ENCODE results near the gene RSAD2.
A peak's percentile ranks its signal among the peaks of the same experiment; 100 is the strongest.
"Not testable (repeated sequence)": the region's sequence is repeated elsewhere in the genome, so short reads cannot be mapped to it uniquely, and the experiment has no call there.

Gene RSAD2

GRCh38 chr2:6930923-6931647 lies 53.5 kb downstream of the RSAD2 start:
- Mint-ChIP-seq H3K27me3 (peaks cover 0 to 5% of the 10 kb centered on the region in 2 donors), H3K4me3 (no peak overlapping the region)

GRCh38 chr2:6931753-6932152 lies 54.2 kb downstream of the RSAD2 start:
- peaks cover 3 to 7% of the 10 kb centered on the region in 2 donors for H3K36me3 Mint-ChIP-seq
- no peak overlapping the region for H3K27ac Mint-ChIP-seq
- H3K4me3 Mint-ChIP-seq = no peak overlapping the region
- peaks cover 0 to 5% of the 10 kb centered on the region in 2 donors for H3K27me3 Mint-ChIP-seq
- ATAC-seq (replicated peaks) (no peak), DNase-seq (no peak)
- H3K9me3 Mint-ChIP-seq = peaks cover 6 to 11% of the 10 kb centered on the region in 2 donors
- H3K4me1 Mint-ChIP-seq = peaks cover 11 to 15% of the 10 kb centered on the region in 2 donors

More at GRCh38 chr2:6930923-6931647, 53.5 kb downstream of the RSAD2 start:
- Mint-ChIP-seq H3K4me1 (peaks cover 11 to 15% of the 10 kb centered on the region in 2 donors), H3K27ac (no peak overlapping the region), H3K36me3 (peaks cover 3 to 7% of the 10 kb centered on the region in 2 donors), H3K9me3 (peaks cover 6 to 11% of the 10 kb centered on the region in 2 donors)
- DNase-seq (no peak), ATAC-seq (replicated peaks) (no peak)

GRCh38 chr2:6932206-6932605 lies 54.6 kb downstream of the RSAD2 start:
- peaks cover 11 to 15% of the 10 kb centered on the region in 2 donors for H3K4me1 Mint-ChIP-seq
- ATAC-seq (replicated peaks) = no peak
- H3K27ac Mint-ChIP-seq = no peak overlapping the region
- no peak overlapping the region for H3K4me3 Mint-ChIP-seq
- peaks cover 0 to 5% of the 10 kb centered on the region in 2 donors for H3K27me3 Mint-ChIP-seq
- no peak for DNase-seq
- peaks cover 6 to 11% of the 10 kb centered on the region in 2 donors for H3K9me3 Mint-ChIP-seq
- peaks cover 3 to 7% of the 10 kb centered on the region in 2 donors for H3K36me3 Mint-ChIP-seq

- Mint-ChIP-seq H3K27ac (no peak overlapping the region), H3K4me3 (no peak overlapping the region), H3K27me3 (peaks cover 0 to 5% of the 10 kb centered on the region in 2 donors), H3K9me3 (peaks cover 6 to 11% of the 10 kb centered on the region in 2 donors), H3K36me3 (peaks cover 3 to 7% of the 10 kb centered on the region in 2 donors), H3K4me1 (peaks cover 11 to 15% of the 10 kb centered on the region in 2 donors)
- DNase-seq (no peak), ATAC-seq (replicated peaks) (no peak)
Measured at GRCh38 chr2:6932828-6933227, 55.3 kb downstream of the RSAD2 start.

DNA sequence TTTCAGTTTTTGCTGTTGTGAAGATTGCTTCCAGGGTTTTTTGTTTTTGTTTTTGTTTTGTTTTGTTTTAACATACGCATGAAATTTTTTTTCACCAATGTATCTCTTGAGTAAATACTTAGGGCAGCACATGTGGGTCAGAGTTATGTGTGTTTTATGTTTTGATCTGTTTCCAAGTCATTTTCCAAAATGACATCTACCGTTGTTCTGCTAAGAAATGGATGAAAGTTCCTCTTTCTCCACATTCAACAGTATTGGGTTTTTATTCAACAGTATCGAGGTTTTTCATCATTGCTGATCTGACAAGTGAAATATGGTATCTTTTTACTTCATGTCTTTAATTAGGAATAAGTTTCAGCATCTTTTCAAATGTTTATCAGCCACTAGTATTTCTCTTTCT lies 56.3 kb downstream of the RSAD2 start:
- H3K4me3 Mint-ChIP-seq = no peak overlapping the region
- no peak for DNase-seq
- peaks cover 4 to 5% of the 10 kb centered on the region in 2 donors for H3K9me3 Mint-ChIP-seq
- ATAC-seq (replicated peaks) = no peak
- H3K4me1 Mint-ChIP-seq = peaks cover 11 to 15% of the 10 kb centered on the region in 2 donors
- H3K36me3 Mint-ChIP-seq = no peaks in the 10 kb centered on the region
- no peak overlapping the region for H3K27ac Mint-ChIP-seq
- peaks cover 0 to 5% of the 10 kb centered on the region in 2 donors for H3K27me3 Mint-ChIP-seq

- H3K27ac Mint-ChIP-seq = no peak overlapping the region
- H3K4me3 Mint-ChIP-seq = no peak overlapping the region
Measured at GRCh38 chr2:6934345-6934744, 56.8 kb downstream of the RSAD2 start.

GRCh38 chr2:6934758-6935651 lies 57.4 kb downstream of the RSAD2 start:
- Mint-ChIP-seq H3K4me3 (no peak overlapping the region), H3K4me1 (peaks cover 11 to 15% of the 10 kb centered on the region in 2 donors), H3K27me3 (peaks cover 0 to 5% of the 10 kb centered on the region in 2 donors), H3K36me3 (no peaks in the 10 kb centered on the region), H3K27ac (no peak overlapping the region), H3K9me3 (peaks cover 4 to 5% of the 10 kb centered on the region in 2 donors)
- no peak for DNase-seq
- peak; percentile 16 to 23 for ATAC-seq (replicated peaks)

More at GRCh38 chr2:6934345-6934744, 56.8 kb downstream of the RSAD2 start:
- Mint-ChIP-seq H3K9me3 (peaks cover 4 to 5% of the 10 kb centered on the region in 2 donors), H3K27me3 (peaks cover 0 to 5% of the 10 kb centered on the region in 2 donors), H3K4me1 (peaks cover 11 to 15% of the 10 kb centered on the region in 2 donors), H3K36me3 (no peaks in the 10 kb centered on the region)
- ATAC-seq (replicated peaks) (peak in 1 of 2 donors; percentile 16), DNase-seq (no peak)

- peaks cover 11 to 15% of the 10 kb centered on the region in 2 donors for H3K4me1 Mint-ChIP-seq
- not testable (repeated sequence) for H3K27ac Mint-ChIP-seq; H3K36me3 Mint-ChIP-seq; H3K27me3 Mint-ChIP-seq; H3K9me3 Mint-ChIP-seq; DNase-seq; H3K4me3 Mint-ChIP-seq; ATAC-seq (replicated peaks)
Measured at GRCh38 chr2:6935652-6936020, 58.1 kb downstream of the RSAD2 start.

DNA sequence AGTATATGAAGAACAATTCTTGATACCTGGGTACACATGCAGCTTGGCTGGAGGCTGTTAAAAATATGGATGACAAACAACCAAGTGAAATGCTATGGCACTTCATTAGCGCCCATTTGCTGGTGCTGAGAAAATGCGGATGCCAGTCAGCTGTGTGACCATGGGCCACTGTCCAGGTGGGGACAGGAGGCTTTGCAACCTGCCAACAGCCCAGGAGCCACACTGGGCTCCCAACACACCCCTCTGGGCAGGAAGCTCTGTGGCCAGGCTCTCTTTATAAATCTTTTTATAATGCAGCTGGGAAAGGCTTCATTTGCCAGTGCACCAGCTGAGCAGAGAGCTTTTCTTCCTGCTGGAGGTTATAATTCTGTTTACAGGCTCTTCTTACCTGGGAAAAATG lies 59.6 kb downstream of the RSAD2 start:
- Mint-ChIP-seq H3K36me3 (no peaks in the 10 kb centered on the region), H3K9me3 (peaks cover under 1 to 4% of the 10 kb centered on the region in 2 donors), H3K27ac (no peak overlapping the region), H3K4me3 (no peak overlapping the region), H3K4me1 (peaks cover 11 to 15% of the 10 kb centered on the region in 2 donors), H3K27me3 (peaks cover 0 to 4% of the 10 kb centered on the region in 2 donors)
- ATAC-seq (replicated peaks) (no peak), DNase-seq (no peak)

DNA sequence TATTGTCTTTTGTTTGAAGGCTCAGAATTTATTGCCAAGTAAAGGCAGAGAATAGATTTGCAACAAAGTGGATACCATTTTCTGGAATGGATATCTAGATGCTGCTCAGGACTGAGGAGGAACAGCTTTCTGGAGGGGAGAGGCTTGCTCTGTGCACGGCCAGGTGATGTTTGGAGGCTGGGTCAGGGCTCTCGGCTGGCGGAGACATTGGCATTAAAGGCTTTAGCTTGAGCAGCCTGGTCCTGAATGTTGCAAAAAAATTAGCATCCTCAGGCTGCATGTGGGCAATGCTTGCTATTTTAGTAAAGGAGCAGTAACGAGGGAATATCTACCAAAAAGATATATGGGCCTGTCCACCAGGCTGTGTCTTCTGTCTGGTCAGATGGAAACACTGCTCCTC lies 60.0 kb downstream of the RSAD2 start:
- H3K27me3 Mint-ChIP-seq = peaks cover 0 to 4% of the 10 kb centered on the region in 2 donors
- H3K4me1 Mint-ChIP-seq = peaks cover 11 to 15% of the 10 kb centered on the region in 2 donors
- peaks cover 0 to 3% of the 10 kb centered on the region in 2 donors for H3K36me3 Mint-ChIP-seq
- peaks cover 0 to 4% of the 10 kb centered on the region in 2 donors for H3K9me3 Mint-ChIP-seq
- ATAC-seq (replicated peaks) (no peak), DNase-seq (no peak)
- H3K4me3 Mint-ChIP-seq = no peak overlapping the region
- no peak overlapping the region for H3K27ac Mint-ChIP-seq

- Mint-ChIP-seq H3K9me3 (peaks cover 0 to 4% of the 10 kb centered on the region in 2 donors), H3K36me3 (peaks cover 0 to 7% of the 10 kb centered on the region in 2 donors), H3K4me1 (peaks cover 14 to 20% of the 10 kb centered on the region in 2 donors), H3K27ac (no peak overlapping the region), H3K4me3 (no peak overlapping the region), H3K27me3 (peaks cover 8 to 11% of the 10 kb centered on the region in 2 donors)
- ATAC-seq (replicated peaks) (no peak), DNase-seq (no peak)
Measured at GRCh38 chr2:6939071-6939470, 61.5 kb downstream of the RSAD2 start.

- H3K27me3 Mint-ChIP-seq = peaks cover 8 to 11% of the 10 kb centered on the region in 2 donors
- H3K36me3 Mint-ChIP-seq = peaks cover 0 to 7% of the 10 kb centered on the region in 2 donors
- ATAC-seq (replicated peaks) (no peak), DNase-seq (no peak)
- no peak overlapping the region for H3K27ac Mint-ChIP-seq
- no peaks in the 10 kb centered on the region for H3K9me3 Mint-ChIP-seq
- no peak overlapping the region for H3K4me3 Mint-ChIP-seq
- H3K4me1 Mint-ChIP-seq = peaks cover 17 to 24% of the 10 kb centered on the region in 2 donors
Measured at GRCh38 chr2:6940820-6941219, 63.2 kb downstream of the RSAD2 start.

DNA sequence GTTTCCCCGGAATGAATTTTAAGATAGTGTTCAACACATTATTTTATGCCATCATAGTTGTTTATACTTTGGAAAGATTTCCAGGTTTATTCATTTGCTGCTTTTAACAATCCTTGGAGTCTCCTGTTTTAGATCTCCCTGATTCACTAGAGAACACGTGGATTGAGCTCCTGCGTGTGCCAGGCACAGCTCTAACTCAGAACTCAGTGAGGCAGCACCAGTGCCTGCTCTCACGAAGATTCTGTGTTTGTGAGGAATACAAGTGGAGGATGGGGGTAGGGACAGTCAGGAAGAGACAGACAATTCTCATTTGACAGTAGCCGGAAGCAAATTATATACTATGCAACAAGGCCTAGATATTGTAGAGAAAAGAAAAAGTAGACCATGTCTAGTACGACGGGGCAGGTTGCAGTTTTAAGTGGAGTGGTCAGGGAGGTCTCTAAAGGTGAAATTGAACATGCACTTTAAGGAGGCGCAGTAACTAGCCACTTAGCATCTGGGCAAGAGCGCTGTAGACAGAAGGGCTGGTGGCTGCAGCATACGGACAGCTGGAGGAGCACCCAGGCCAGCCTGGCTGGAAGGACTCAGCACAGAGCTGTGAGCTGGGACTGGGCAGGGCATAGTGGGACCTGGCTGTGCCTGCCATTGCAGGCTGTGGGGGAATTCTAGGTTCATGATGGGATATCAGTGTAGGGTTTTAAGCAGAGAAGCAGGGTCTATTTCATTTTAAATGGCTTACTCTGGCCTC lies 63.9 kb downstream of the RSAD2 start:
- ATAC-seq (replicated peaks) (no peak), DNase-seq (no peak)
- Mint-ChIP-seq H3K4me3 (no peak overlapping the region), H3K27ac (no peak overlapping the region), H3K4me1 (peaks cover 17 to 26% of the 10 kb centered on the region in 2 donors), H3K27me3 (peaks cover 8 to 11% of the 10 kb centered on the region in 2 donors), H3K36me3 (peaks cover 0 to 7% of the 10 kb centered on the region in 2 donors), H3K9me3 (no peaks in the 10 kb centered on the region)

GRCh38 chr2:6942848-6943247 lies 65.3 kb downstream of the RSAD2 start:
- H3K9me3 Mint-ChIP-seq = no peaks in the 10 kb centered on the region
- H3K36me3 Mint-ChIP-seq = peaks cover 0 to 7% of the 10 kb centered on the region in 2 donors
- peak overlapping the region; percentile 10 for H3K27ac Mint-ChIP-seq
- DNase-seq (no peak), ATAC-seq (replicated peaks) (no peak)
- peaks cover 8 to 11% of the 10 kb centered on the region in 2 donors for H3K27me3 Mint-ChIP-seq
- H3K4me3 Mint-ChIP-seq = no peak overlapping the region
- peaks cover 19 to 28% of the 10 kb centered on the region in 2 donors for H3K4me1 Mint-ChIP-seq

Data from stimulated activated naive B cell treated with anti-CD40 and anti-IgM and Interleukin-4, amounts not matched to agents 10 μg/mL and 1 μg/mL and 100 μg/mL, for 72 hours (primary cell).